ENCODE data around the gene VARS2.
"Not testable (repeated sequence)": the region's sequence is repeated elsewhere in the genome, so short reads cannot be mapped to it uniquely, and the experiment has no call there.

Gene VARS2

GRCh38 chr6:30948811-30949210, 34.8 kb downstream of the VARS2 start:
- no peak for TF ChIP-seq JUND (IDR thresholded peaks at IDR 0.05; ENCODE audit: low read depth)
- in situ Hi-C loops (cut with HindIII; ENCODE audit: low pct_unique_long_range_greater_than_20kb, low sequenced_read_pairs), result no loop called here
- DNase-seq (ENCODE audit: low read depth in 1 of 2, low spot score in 1 of 2), result no peak

GRCh38 chr6:30951907-30952469, 38.0 kb downstream of the VARS2 start:
- in situ Hi-C loops (cut with HindIII; ENCODE audit: low pct_unique_long_range_greater_than_20kb, low sequenced_read_pairs), result no loop called here
- TF ChIP-seq JUND (IDR thresholded peaks at IDR 0.05; ENCODE audit: low read depth), result no peak

GRCh38 chr6:30954631-30955366, 40.8 kb downstream of the VARS2 start:
- DNase-seq (ENCODE audit: low read depth in 1 of 2, low spot score in 1 of 2), result no peak
- in situ Hi-C loops (cut with HindIII; ENCODE audit: low pct_unique_long_range_greater_than_20kb, low sequenced_read_pairs), result no loop called here
- TF ChIP-seq JUND (IDR thresholded peaks at IDR 0.05; ENCODE audit: low read depth), result no peak

More at GRCh38 chr6:30951907-30952469, 38.0 kb downstream of the VARS2 start:
- no peak for DNase-seq (ENCODE audit: low read depth in 1 of 2, low spot score in 1 of 2)

- DNase-seq (ENCODE audit: low read depth in 1 of 2, low spot score in 1 of 2), result no peak
- in situ Hi-C loops (cut with HindIII; ENCODE audit: low pct_unique_long_range_greater_than_20kb, low sequenced_read_pairs), result no loop called here
- TF ChIP-seq JUND (IDR thresholded peaks at IDR 0.05; ENCODE audit: low read depth), result no peak
Measured at GRCh38 chr6:30955367-30956042, 41.5 kb downstream of the VARS2 start.

GRCh38 chr6:30957716-30958115, 43.7 kb downstream of the VARS2 start:
- no peak for TF ChIP-seq JUND (IDR thresholded peaks at IDR 0.05; ENCODE audit: low read depth)
- DNase-seq (ENCODE audit: low read depth in 1 of 2, low spot score in 1 of 2), result no peak
- in situ Hi-C loops (cut with HindIII; ENCODE audit: low pct_unique_long_range_greater_than_20kb, low sequenced_read_pairs), result no loop called here

- in situ Hi-C loops (cut with HindIII; ENCODE audit: low pct_unique_long_range_greater_than_20kb, low sequenced_read_pairs), result no loop called here
- peak in 1 of 2 experiments; percentile 56 for DNase-seq (ENCODE audit: low read depth in 1 of 2, low spot score in 1 of 2)
- no peak for TF ChIP-seq JUND (IDR thresholded peaks at IDR 0.05; ENCODE audit: low read depth)
Measured at GRCh38 chr6:30960907-30961673, 47.1 kb downstream of the VARS2 start.

- in situ Hi-C loops (cut with HindIII; ENCODE audit: low pct_unique_long_range_greater_than_20kb, low sequenced_read_pairs), result no loop called here
- no peak for DNase-seq (ENCODE audit: low read depth in 1 of 2, low spot score in 1 of 2)
Measured at GRCh38 chr6:30962716-30963115, 48.7 kb downstream of the VARS2 start.

GRCh38 chr6:30963641-30964040, 49.6 kb downstream of the VARS2 start:
- DNase-seq (ENCODE audit: low read depth in 1 of 2, low spot score in 1 of 2), result no peak
- TF ChIP-seq JUND (IDR thresholded peaks at IDR 0.05; ENCODE audit: low read depth), result no peak
- in situ Hi-C loops (cut with HindIII; ENCODE audit: low pct_unique_long_range_greater_than_20kb, low sequenced_read_pairs), result no loop called here

More at GRCh38 chr6:30962716-30963115, 48.7 kb downstream of the VARS2 start:
- TF ChIP-seq JUND (IDR thresholded peaks at IDR 0.05; ENCODE audit: low read depth), result no peak

GRCh38 chr6:30964075-30964474, 50.0 kb downstream of the VARS2 start:
- in situ Hi-C loops (cut with HindIII; ENCODE audit: low pct_unique_long_range_greater_than_20kb, low sequenced_read_pairs), result no loop called here
- no peak for TF ChIP-seq JUND (IDR thresholded peaks at IDR 0.05; ENCODE audit: low read depth)
- no peak for DNase-seq (ENCODE audit: low read depth in 1 of 2, low spot score in 1 of 2)

- TF ChIP-seq JUND (IDR thresholded peaks at IDR 0.05; ENCODE audit: low read depth), result no peak
- no peak for DNase-seq (ENCODE audit: low read depth in 1 of 2, low spot score in 1 of 2)
- in situ Hi-C loops (cut with HindIII; ENCODE audit: low pct_unique_long_range_greater_than_20kb, low sequenced_read_pairs), result no loop called here
Measured at GRCh38 chr6:30965140-30965601, 51.1 kb downstream of the VARS2 start.

GRCh38 chr6:30966154-30966553, 52.1 kb downstream of the VARS2 start:
- DNase-seq (ENCODE audit: low read depth in 1 of 2, low spot score in 1 of 2), result no peak
- in situ Hi-C loops (cut with HindIII; ENCODE audit: low pct_unique_long_range_greater_than_20kb, low sequenced_read_pairs), result no loop called here
- no peak for TF ChIP-seq JUND (IDR thresholded peaks at IDR 0.05; ENCODE audit: low read depth)

- DNase-seq (ENCODE audit: low read depth in 1 of 2, low spot score in 1 of 2); in situ Hi-C loops (cut with HindIII; ENCODE audit: low pct_unique_long_range_greater_than_20kb, low sequenced_read_pairs): not testable (repeated sequence)
Measured at GRCh38 chr6:30969171-30969570, 55.1 kb downstream of the VARS2 start.

All from T47D (cell line).